AG04450 (cell line): ENCODE data around the gene FGGY. TPM values are rescaled to one million over a fixed set of nuclear protein-coding genes. Genes with fewer than 3 reads are reported as not detected.

Experiments used
- CTCF ChIA-PET: fragments of 300-600, 350-600 bp; formaldehyde crosslinking; extraction: SDS; loops from one replicate; lab custom pipeline; 2022; ENCODE audit warnings: antibody characterized with exemption, inconsistent platforms; lab: Charles Lee
- POLR2A ChIA-PET: fragments of 350-600 bp; formaldehyde crosslinking; extraction: SDS; loops from one replicate; lab custom pipeline; 2021; ENCODE audit warnings: antibody characterized with exemption, inconsistent platforms; lab: Yijun Ruan, JAX
- DNase-seq: peaks from one replicate; pipeline ENCODE4 v3.0.0-alpha.2; 2011; ENCODE audit warnings: low read depth, low spot score
- H3K27ac ChIP-seq: one replicate; pipeline ENCODE4 v1.5.1; 2012; ENCODE audit warnings: low read depth, low read length, control low read depth
- H3K27me3 ChIP-seq: one replicate; pipeline ENCODE4 v1.6.0; 2012; ENCODE audit warnings: low read length; ENCODE audit not compliant: control insufficient read depth, insufficient read depth
- H3K4me3 ChIP-seq: 2 replicates; pipeline ENCODE4 v1.5.1; 2011; ENCODE audit warnings: mild to moderate bottlenecking, low read depth, low read length, control low read depth
- H3K9me3 ChIP-seq: 2 replicates; pipeline ENCODE4 v1.5.1; 2012; ENCODE audit warnings: low read length; ENCODE audit not compliant: control insufficient read depth, insufficient read depth
- polyA plus RNA-seq: library from polyadenylated mRNA; depleted of rRNA; stranded (reverse); fragments of >200 nt; gene quantifications from 2 replicates; pipeline ENCODE4 v1.2.3, GENCODE V29; 2011
- TF ChIP-seq, protein P1 (sequence below): IDR thresholded peaks from 2 replicates; pipeline ENCODE4 v1.5.1; 2011; ENCODE audit warnings: low read depth, low read length, control low read depth, inconsistent platforms

The FGGY gene
- polyA plus RNA-seq, 1 experiment = 11.8 TPM

DNA sequence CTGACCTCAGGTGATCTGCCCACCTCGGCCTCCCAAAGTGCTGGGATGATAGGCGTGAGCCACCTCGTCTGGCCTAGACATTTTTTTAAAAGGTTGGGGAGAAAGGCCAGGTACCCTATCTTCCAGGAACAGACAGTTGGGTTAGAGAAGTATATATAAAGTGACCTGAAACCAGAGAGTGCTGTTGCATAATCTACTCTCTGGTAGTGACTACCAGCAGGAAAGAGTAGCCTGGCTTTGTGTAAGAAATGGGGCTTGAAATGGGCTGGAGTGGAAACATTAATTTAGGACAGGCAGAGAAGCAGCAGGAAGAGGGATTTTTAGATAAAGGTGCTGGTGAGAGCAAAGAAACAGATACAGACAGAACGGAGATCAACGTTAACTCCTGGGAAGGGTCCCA is 392.1 kb downstream of the FGGY start:
- TF ChIP-seq, protein P1, sequence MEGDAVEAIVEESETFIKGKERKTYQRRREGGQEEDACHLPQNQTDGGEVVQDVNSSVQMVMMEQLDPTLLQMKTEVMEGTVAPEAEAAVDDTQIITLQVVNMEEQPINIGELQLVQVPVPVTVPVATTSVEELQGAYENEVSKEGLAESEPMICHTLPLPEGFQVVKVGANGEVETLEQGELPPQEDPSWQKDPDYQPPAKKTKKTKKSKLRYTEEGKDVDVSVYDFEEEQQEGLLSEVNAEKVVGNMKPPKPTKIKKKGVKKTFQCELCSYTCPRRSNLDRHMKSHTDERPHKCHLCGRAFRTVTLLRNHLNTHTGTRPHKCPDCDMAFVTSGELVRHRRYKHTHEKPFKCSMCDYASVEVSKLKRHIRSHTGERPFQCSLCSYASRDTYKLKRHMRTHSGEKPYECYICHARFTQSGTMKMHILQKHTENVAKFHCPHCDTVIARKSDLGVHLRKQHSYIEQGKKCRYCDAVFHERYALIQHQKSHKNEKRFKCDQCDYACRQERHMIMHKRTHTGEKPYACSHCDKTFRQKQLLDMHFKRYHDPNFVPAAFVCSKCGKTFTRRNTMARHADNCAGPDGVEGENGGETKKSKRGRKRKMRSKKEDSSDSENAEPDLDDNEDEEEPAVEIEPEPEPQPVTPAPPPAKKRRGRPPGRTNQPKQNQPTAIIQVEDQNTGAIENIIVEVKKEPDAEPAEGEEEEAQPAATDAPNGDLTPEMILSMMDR = no peak
- no peak for DNase-seq
- no peaks in the 10 kb centered on the region for H3K27me3 ChIP-seq
- no peak overlapping the region for H3K4me3 ChIP-seq
- POLR2A ChIA-PET = no interaction called here
- no peak overlapping the region for H3K27ac ChIP-seq
- H3K9me3 ChIP-seq = no peaks in the 10 kb centered on the region
- CTCF ChIA-PET = interaction anchor here (1.9 kb wide), 1 partner anchor 10 kb away, joined by 10 read pairs; no protein-coding TSS in a partner anchor

DNA sequence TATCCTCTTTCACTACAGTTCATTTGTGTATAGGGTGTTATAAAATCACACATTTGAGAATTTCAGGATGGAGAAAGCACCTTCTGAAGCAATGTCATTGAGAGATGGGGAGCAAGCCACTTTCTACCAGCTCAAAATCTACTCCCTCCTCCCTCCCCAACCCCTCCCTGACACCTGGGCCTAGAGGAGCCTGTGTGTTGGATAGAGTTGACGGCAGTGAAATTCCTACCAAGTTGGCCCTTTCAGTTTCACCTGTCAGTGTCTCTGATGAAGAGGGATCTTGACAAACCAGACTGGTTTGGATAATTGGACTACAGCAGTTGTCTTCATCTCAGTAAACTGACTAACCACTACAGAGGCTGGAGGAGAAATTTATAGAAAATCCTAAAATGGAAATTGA is 392.8 kb downstream of the FGGY start:
- ChIA-PET CTCF (interaction anchor here (1.9 kb wide), 1 partner anchor 9 kb away, joined by 10 read pairs; no protein-coding TSS in a partner anchor), POLR2A (no interaction called here)
- DNase-seq = no peak
- no peaks in the 10 kb centered on the region for H3K9me3 ChIP-seq
- no peaks in the 10 kb centered on the region for H3K27me3 ChIP-seq
- TF ChIP-seq, protein P1 = no peak
- no peak overlapping the region for H3K27ac ChIP-seq
- H3K4me3 ChIP-seq = no peak overlapping the region

DNA sequence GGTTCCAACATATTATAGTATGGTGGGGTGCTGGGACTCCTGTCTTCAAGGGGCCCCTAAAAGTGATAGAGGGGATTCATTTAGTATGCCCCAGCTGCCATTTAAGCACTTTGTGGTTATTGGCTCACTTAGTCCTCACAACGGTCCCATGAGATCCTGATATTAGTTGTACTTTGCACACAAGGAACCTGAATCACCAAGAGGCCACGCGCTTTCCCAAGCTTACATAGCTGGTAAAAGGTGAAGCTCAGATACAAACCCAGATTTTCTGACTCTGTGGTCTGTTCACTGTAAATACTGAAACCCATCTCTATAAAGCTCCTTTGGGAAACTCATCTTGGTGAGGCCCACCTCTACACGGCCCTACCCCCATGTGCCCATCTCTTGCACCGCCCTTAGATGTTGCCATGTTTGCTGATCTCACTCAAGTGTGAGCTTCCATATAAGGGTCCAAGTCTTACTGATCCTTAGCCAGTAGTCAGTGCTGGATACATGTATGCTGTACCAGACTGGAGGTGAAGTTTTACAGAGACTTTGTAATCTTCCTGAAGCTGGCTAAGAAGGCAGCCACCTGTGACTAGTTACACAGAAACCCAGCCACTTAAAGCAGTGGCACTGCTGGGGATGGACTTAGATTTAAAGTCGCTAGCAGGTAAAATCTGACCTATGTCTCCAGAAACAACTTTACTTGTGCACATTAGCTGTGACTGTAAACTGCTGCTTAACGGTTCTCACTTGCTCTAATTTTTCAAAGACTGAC is 393.5 kb downstream of the FGGY start:
- POLR2A ChIA-PET = no interaction called here
- DNase-seq = no peak
- Histone ChIP-seq H3K27me3 (no peaks in the 10 kb centered on the region), H3K4me3 (no peak overlapping the region), H3K27ac (no peak overlapping the region), H3K9me3 (no peaks in the 10 kb centered on the region)
- CTCF ChIA-PET = interaction anchor here (1.9 kb wide), 1 partner anchor 9 kb away, joined by 10 read pairs; no protein-coding TSS in a partner anchor
- TF ChIP-seq, protein P1 = no peak

DNA sequence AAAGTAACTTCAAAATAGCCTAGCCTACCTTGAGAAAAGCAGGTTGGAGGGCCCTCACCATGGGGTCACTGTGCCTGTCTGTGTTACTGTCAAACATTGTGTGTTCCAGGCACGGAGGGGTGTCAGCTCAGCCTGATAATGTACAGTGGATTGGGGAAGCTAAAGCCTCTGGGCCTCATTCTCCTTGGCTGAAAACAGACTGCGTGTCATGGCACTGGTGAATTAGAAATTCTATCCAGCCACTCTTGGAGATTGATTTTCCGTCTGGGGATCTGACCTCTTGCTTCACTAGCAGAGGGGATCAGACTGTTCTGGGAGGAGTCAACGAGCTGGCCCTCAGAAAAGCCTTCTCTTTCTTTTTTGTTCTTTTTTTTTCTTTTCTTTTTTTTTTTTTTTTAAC is 394.4 kb downstream of the FGGY start:
- H3K4me3 ChIP-seq = no peak overlapping the region
- no peak overlapping the region for H3K27ac ChIP-seq
- CTCF ChIA-PET = no interaction called here
- TF ChIP-seq, protein P1 = no peak
- POLR2A ChIA-PET = no interaction called here
- DNase-seq = no peak
- no peaks in the 10 kb centered on the region for H3K9me3 ChIP-seq
- H3K27me3 ChIP-seq = no peaks in the 10 kb centered on the region

DNA sequence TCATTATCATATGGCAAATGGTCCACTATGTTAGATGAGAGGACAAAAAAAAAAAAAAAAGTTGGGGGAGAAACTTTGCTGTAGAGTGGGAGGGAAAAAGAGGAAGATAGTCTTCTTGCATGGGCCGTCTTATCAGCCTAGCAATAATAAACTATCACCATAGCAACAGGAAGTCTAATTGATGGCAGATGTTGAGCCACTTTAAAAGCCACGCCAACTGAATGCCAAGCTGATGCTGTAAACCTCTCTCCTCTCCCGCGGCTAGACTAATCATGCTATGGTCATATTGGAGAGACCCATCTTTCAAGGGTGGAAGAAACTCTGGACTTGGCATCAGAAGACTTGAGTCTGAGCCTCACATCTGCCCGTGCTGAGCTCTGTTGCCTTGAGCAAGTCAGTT is 395.7 kb downstream of the FGGY start:
- peak; percentile 88 for DNase-seq
- ChIA-PET CTCF (interaction anchor here (0.6 to 1.1 kb wide), 3 partner anchors 9 to 376 kb away, joined by 3 to 6 read pairs (median 5); no protein-coding TSS in a partner anchor), POLR2A (interaction anchor here (1.0 kb wide), 1 partner anchor 909 kb away, joined by 3 read pairs; the partner anchor contains the start of gene JUN)
- H3K27me3 ChIP-seq = no peaks in the 10 kb centered on the region
- H3K4me3 ChIP-seq = no peak overlapping the region
- H3K27ac ChIP-seq = no peak overlapping the region
- H3K9me3 ChIP-seq = no peaks in the 10 kb centered on the region
- TF ChIP-seq, protein P1 = no peak
